Measurements from ENCODE around the gene FHDC1. TPM values are rescaled to one million over a fixed set of nuclear protein-coding genes. Genes with fewer than 3 reads are reported as not detected.

Gene FHDC1
- total RNA-seq, 4 donors from 2014 or later, result 4.6 to 40.4 (median 15.5) TPM

DNA sequence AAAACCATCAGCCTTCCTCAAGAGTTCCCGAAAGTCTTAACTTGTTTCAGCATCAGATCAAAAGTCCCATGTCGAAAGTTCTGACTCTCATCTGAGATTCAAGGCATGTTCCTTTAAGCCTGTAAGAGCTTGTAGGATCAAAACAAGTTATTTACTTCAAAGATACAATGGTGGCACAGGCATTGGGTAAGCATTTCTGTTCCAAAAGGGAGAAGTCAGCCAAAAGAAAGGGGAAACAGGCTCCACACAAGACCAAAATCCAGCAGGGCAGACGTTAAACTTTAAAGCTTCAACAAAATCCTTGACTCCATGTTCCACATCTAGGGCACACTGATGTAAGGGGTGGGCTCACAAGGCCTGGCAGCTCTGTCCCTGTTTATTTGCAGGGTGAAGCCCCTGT lies 91.7 kb downstream of the FHDC1 start:
- Histone ChIP-seq H3K9me3 (peaks cover 0 to 5% of the 10 kb centered on the region in 2 donors), H3K27ac (no peak overlapping the region), H3K36me3 (no peaks in the 10 kb centered on the region), H3K4me1 (peaks cover 0 to 11% (median 3%) of the 10 kb centered on the region in 4 donors), H3K27me3 (no peaks in the 10 kb centered on the region), H3K4me3 (no peak overlapping the region)
- no peak for DNase-seq
- WGBS, 2 donors (ENCODE audit: low coverage in 1 of 2), result 40 to 90% methylated on average over 1 to 3 of the region's 3 CpGs
- TF ChIP-seq EP300 (IDR thresholded peaks at IDR 0.05; ENCODE audit: low read depth) (no peak), CTCF (IDR thresholded peaks at IDR 0.05) (no peak), POLR2A (IDR thresholded peaks at IDR 0.05) (no peak), POLR2AphosphoS5 (IDR thresholded peaks at IDR 0.05) (no peak)
- in situ Hi-C loops (cut with MboI; ENCODE audit: low pct_ligation_motif_present in 1 of 4, low pct_unique_long_range_greater_than_20kb in 1 of 4, low sequenced_read_pairs in 3 of 4) (no loop called here), intact Hi-C loops (cut with DNase I; ENCODE audit: low total_unique reads) (no loop called here)

GRCh38 chr4:153028535-153028934 lies 92.4 kb downstream of the FHDC1 start:
- Histone ChIP-seq H3K36me3 (no peaks in the 10 kb centered on the region), H3K4me1 (peaks cover 0 to 5% (median 2%) of the 10 kb centered on the region in 4 donors), H3K9me3 (peaks cover 0 to 5% of the 10 kb centered on the region in 2 donors), H3K27ac (no peak overlapping the region), H3K27me3 (no peaks in the 10 kb centered on the region), H3K4me3 (no peak overlapping the region)
- no peak for DNase-seq
- in situ Hi-C loops (cut with MboI; ENCODE audit: low pct_ligation_motif_present in 1 of 4, low pct_unique_long_range_greater_than_20kb in 1 of 4, low sequenced_read_pairs in 3 of 4), result no loop called here
- intact Hi-C loops (cut with DNase I; ENCODE audit: low total_unique reads), result no loop called here
- TF ChIP-seq POLR2A (IDR thresholded peaks at IDR 0.05), result no peak
- no peak for TF ChIP-seq CTCF (IDR thresholded peaks at IDR 0.05)
- no peak for TF ChIP-seq EP300 (IDR thresholded peaks at IDR 0.05; ENCODE audit: low read depth)
- TF ChIP-seq POLR2AphosphoS5 (IDR thresholded peaks at IDR 0.05), result no peak
- 60 to 86% methylated on average over 1 of the region's 1 CpG for WGBS, 2 donors (ENCODE audit: low coverage in 1 of 2)

Other genes with a start within 250 kb of the FHDC1 start
- gene TIGD4, start 156.6 kb upstream of the FHDC1 start, total RNA-seq, result under 1 TPM in 3 of 4 donors, not detected in 1; 0.14 to 0.95 (median 0.75) TPM
- 100 to 1,000 TPM in 1 of 4 donors, 10 to 100 TPM in 3; 35.0 to 115 (median 46.2) TPM for gene ARFIP1, start 156.4 kb upstream of the FHDC1 start, total RNA-seq

All from transverse colon (tissue), 4 donors.